H1 (cell line): ENCODE results near the gene BCL2L14. TPM values are rescaled to one million over a fixed set of nuclear protein-coding genes. Genes with fewer than 3 reads are reported as not detected.
A peak's percentile ranks its signal among the peaks of the same experiment; 100 is the strongest.

Source experiments
- ASH2L ChIP-seq: fragments of 200-600, 300-600 bp; sonication (generic); IDR thresholded peaks from one replicate; pipeline ENCODE4 v1.7.1; 2017; ENCODE audit warnings: low read length
- ATF3 ChIP-seq: IDR thresholded peaks from 2 replicates; pipeline ENCODE4 v1.6.1; 2011; ENCODE audit warnings: low read depth, mild to moderate bottlenecking, low read length; ENCODE audit not compliant: insufficient read depth
- CHD1 ChIP-seq: IDR thresholded peaks from 2 replicates; pipeline ENCODE4 v1.6.1; 2012; ENCODE audit warnings: low read depth, low read length, improper control_type of control experiment
- EGR1 ChIP-seq: IDR thresholded peaks from 2 replicates; pipeline ENCODE4 v1.6.1; 2011; ENCODE audit warnings: low read depth, low read length, borderline replicate concordance
- FOSL1 ChIP-seq: IDR thresholded peaks from 2 replicates; pipeline ENCODE4 v1.6.1; 2011; ENCODE audit warnings: mild to moderate bottlenecking, low read depth, low read length, moderate library complexity; ENCODE audit not compliant: insufficient read depth
- HDAC2 ChIP-seq, 2 experiments: fragments of 300-600 bp in 1 of 2; sonication (generic) in 1 of 2; IDR thresholded peaks; 2 replicates each; pipeline ENCODE4 v1.6.1; 2011 to 2012; ENCODE audit warnings: low read depth in 2 of 2, low read length in 2 of 2, mild to moderate bottlenecking in 2 of 2, moderate library complexity in 2 of 2, borderline replicate concordance in 1 of 2, inconsistent platforms in 1 of 2
- JUN ChIP-seq: IDR thresholded peaks from 2 replicates; pipeline ENCODE4 v1.6.1; 2011; ENCODE audit warnings: low read depth, mild to moderate bottlenecking, improper control_type of control experiment, low read length
- KDM1A ChIP-seq: fragments of 200-600, 300-600 bp; sonication (generic); IDR thresholded peaks from 2 replicates; pipeline ENCODE4 v1.7.1; 2016; ENCODE audit warnings: mild to moderate bottlenecking, low read length, borderline replicate concordance
- KDM4A ChIP-seq: IDR thresholded peaks from one replicate; pipeline ENCODE4 v1.7.1; 2012; ENCODE audit warnings: low read depth, mild to moderate bottlenecking, moderate library complexity, low read length, inconsistent platforms; ENCODE audit not compliant: severe bottlenecking
- KDM5A ChIP-seq: fragments of 200-600 bp; IDR thresholded peaks from 2 replicates; pipeline ENCODE4 v1.7.1; 2012; ENCODE audit warnings: mild to moderate bottlenecking, low read length, inconsistent platforms, mixed read lengths
- MAFK ChIP-seq: IDR thresholded peaks from 2 replicates; pipeline ENCODE4 v1.6.1; 2012; ENCODE audit warnings: low read depth, mild to moderate bottlenecking, improper control_type of control experiment, low read length
- NRF1 ChIP-seq: IDR thresholded peaks from 2 replicates; pipeline ENCODE4 v1.6.1; 2011; ENCODE audit warnings: mild to moderate bottlenecking, low read depth, low read length, improper control_type of control experiment
- POU5F1 ChIP-seq: IDR thresholded peaks from 2 replicates; pipeline ENCODE4 v1.6.1; 2011; ENCODE audit warnings: low read depth, mild to moderate bottlenecking, low read length, moderate library complexity
- RAD21 ChIP-seq, 2 experiments: IDR thresholded peaks in 1 of 2; conservative IDR thresholded peaks in 1 of 2; 2 replicates each; pipeline ENCODE4 v1.6.1; 2011; ENCODE audit warnings: low read depth in 2 of 2, low read length in 2 of 2, improper control_type of control experiment in 1 of 2, inconsistent platforms in 1 of 2, mild to moderate bottlenecking in 1 of 2, moderate library complexity in 1 of 2
- RFX5 ChIP-seq: IDR thresholded peaks from 2 replicates; pipeline ENCODE4 v1.6.1; 2011; ENCODE audit warnings: low read depth, low read length, improper control_type of control experiment, borderline replicate concordance
- TBP ChIP-seq: IDR thresholded peaks from 2 replicates; pipeline ENCODE4 v1.6.1; 2011; ENCODE audit warnings: low read depth, low read length, improper control_type of control experiment
- polyA plus RNA-seq, 7 experiments: library from polyadenylated mRNA; depleted of rRNA in 3 of 7; stranded (reverse) in 5 of 7; unstranded in 2 of 7; fragments of >200 nt in 5 of 7; fragments of 200-250 nt in 2 of 7; gene quantifications; 1 replicate in 5 of 7; 2 replicates in 1 of 7; 4 replicates in 1 of 7; pipeline versions ENCODE4 v1.2.1 to v1.2.3, GENCODE V29; 2011 to 2013; ENCODE audit warnings: missing spikeins in 2 of 7, mixed read lengths in 2 of 7
- total RNA-seq: library from RNA; stranded (reverse); fragmentation: NEBNext Ultra II Directional; extraction: Animal tissue kit (Norgen Biotek cat#: 25700); gene quantifications from 2 replicates; pipeline ENCODE4 v1.2.1, GENCODE V29; 2021
- TF ChIP-seq, protein P1 (sequence below): IDR thresholded peaks from 2 replicates; pipeline ENCODE4 v1.6.1; 2012; ENCODE audit warnings: inconsistent platforms

BCL2L14 gene
- total and polyA plus RNA-seq, 2 of the 8 experiments (the other 6 are each of a cell fraction or from before 2014, with no cell fraction given), result 0.80 to 2.4 TPM

GRCh38 chr12:12032851-12033797 is 37.6 kb upstream of the BCL2L14 start (continued):
- TF ChIP-seq HDAC2 (IDR thresholded peaks at IDR 0.05; ENCODE audit: borderline replicate concordance in 1 of 2, low read depth in 2 of 2, low read length in 2 of 2) (no peak), TBP (no peak), NRF1 (no peak), KDM1A (peak; percentile 58; the same call in 1 of the 2 replicates), CHD1 (no peak), JUN (no peak), ASH2L (peak; percentile 36), RAD21 (IDR thresholded peaks at IDR 0.05 in 1 of 2, conservative IDR thresholded peaks at IDR 0.05 in 1 of 2; ENCODE audit: low read depth in 2 of 2, low read length in 2 of 2) (peak; percentile 95 to 97), EGR1 (no peak), MAFK (no peak), ATF3 (no peak), RFX5 (no peak), KDM4A (no peak), FOSL1 (no peak), POU5F1 (no peak), KDM5A (peak; percentile 33; the same call in 1 of the 2 replicates)
- TF ChIP-seq, protein P1, sequence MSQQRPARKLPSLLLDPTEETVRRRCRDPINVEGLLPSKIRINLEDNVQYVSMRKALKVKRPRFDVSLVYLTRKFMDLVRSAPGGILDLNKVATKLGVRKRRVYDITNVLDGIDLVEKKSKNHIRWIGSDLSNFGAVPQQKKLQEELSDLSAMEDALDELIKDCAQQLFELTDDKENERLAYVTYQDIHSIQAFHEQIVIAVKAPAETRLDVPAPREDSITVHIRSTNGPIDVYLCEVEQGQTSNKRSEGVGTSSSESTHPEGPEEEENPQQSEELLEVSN, result peak; percentile 54; the same call in 1 of the 2 replicates
